Testis (tissue), 2 donors: Measurements from ENCODE around the gene APOL5.

Experiments
- CTCF ChIP-seq, 3 experiments: fragments of 450-650 bp in 2 of 3; fragments of 200-600 bp in 1 of 3; sonication (generic) in 1 of 3; IDR thresholded peaks; one replicate each; pipeline ENCODE4 v1.5.1; 2016 to 2019; ENCODE audit warnings: antibody characterized with exemption in 3 of 3, mild to moderate bottlenecking in 2 of 3, moderate library complexity in 1 of 3
- POLR2A ChIP-seq: fragments of 450-650 bp; IDR thresholded peaks from one replicate; pipeline ENCODE4 v1.6.1; 2017; ENCODE audit warnings: antibody characterized with exemption, mild to moderate bottlenecking, moderate library complexity

GRCh38 chr22:35726933-35727332, 9.3 kb downstream of the APOL5 start:
- TF ChIP-seq POLR2A (no peak), CTCF (IDR thresholded peaks at IDR 0.05) (no peak)
